B cell (primary cell): ENCODE data around the gene DNAH6.

Experiments used
- EZH2 ChIP-seq: IDR thresholded peaks from 2 replicates; pipeline ENCODE4 v1.6.1; 2012; ENCODE audit warnings: borderline replicate concordance, low read depth, mild to moderate bottlenecking, moderate library complexity, low read length; ENCODE audit not compliant: insufficient read depth, poor library complexity, severe bottlenecking
- TF ChIP-seq, protein P1 (sequence below): fragments of 200-600 bp; IDR thresholded peaks from one replicate; pipeline ENCODE4 v1.8.0; 2022; ENCODE audit warnings: antibody characterized with exemption, mild to moderate bottlenecking

DNA sequence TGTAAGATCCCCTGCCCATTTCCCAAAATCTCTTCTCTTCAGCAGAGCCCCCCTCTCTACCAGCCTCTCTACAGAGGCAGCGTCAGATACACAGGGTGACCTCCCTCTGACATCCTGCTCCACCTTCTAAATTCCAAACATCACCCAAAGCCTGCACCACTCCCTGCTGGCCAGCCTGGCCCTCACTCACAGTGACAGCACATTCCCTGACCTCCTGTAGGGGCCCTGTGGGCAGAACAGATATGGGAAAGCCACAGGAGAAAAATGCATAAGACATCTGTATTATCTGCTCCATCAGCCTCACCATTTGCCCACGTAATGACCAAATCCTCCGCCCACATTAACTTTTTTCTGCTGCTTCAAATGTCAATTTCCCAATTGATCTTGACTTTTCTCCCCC lies 324.0 kb downstream of the DNAH6 start:
- TF ChIP-seq EZH2 = no peak
- TF ChIP-seq, protein P1, sequence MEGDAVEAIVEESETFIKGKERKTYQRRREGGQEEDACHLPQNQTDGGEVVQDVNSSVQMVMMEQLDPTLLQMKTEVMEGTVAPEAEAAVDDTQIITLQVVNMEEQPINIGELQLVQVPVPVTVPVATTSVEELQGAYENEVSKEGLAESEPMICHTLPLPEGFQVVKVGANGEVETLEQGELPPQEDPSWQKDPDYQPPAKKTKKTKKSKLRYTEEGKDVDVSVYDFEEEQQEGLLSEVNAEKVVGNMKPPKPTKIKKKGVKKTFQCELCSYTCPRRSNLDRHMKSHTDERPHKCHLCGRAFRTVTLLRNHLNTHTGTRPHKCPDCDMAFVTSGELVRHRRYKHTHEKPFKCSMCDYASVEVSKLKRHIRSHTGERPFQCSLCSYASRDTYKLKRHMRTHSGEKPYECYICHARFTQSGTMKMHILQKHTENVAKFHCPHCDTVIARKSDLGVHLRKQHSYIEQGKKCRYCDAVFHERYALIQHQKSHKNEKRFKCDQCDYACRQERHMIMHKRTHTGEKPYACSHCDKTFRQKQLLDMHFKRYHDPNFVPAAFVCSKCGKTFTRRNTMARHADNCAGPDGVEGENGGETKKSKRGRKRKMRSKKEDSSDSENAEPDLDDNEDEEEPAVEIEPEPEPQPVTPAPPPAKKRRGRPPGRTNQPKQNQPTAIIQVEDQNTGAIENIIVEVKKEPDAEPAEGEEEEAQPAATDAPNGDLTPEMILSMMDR = no peak
